Measurements from ENCODE around the gene DEPP1. TPM values are rescaled to one million over a fixed set of nuclear protein-coding genes. Genes with fewer than 3 reads are reported as not detected.

The DEPP1 gene
- total RNA-seq, 1 donor from 2014 or later = 4.1 TPM

GRCh38 chr10:44980309-44981171 is 1.9 kb upstream of the DEPP1 start:
- FAIRE-seq (no peak), DNase-seq (ENCODE audit: low spot score in 2 of 2) (no peak)

GRCh38 chr10:44979281-44980191 is 927 bp upstream of the DEPP1 start:
- DNase-seq (ENCODE audit: low spot score in 2 of 2) (no peak), FAIRE-seq (no peak)

GRCh38 chr10:44978213-44978569 is 418 bp downstream of the DEPP1 start:
- FAIRE-seq = no peak
- no peak for DNase-seq (ENCODE audit: low spot score in 2 of 2)

GRCh38 chr10:44977287-44978212 is 1.1 kb downstream of the DEPP1 start:
- FAIRE-seq = no peak

GRCh38 chr10:44976352-44977198 is 2.0 kb downstream of the DEPP1 start:
- no peak for FAIRE-seq
- DNase-seq (ENCODE audit: low spot score in 2 of 2) = no peak

More at GRCh38 chr10:44977287-44978212, 1.1 kb downstream of the DEPP1 start:
- DNase-seq (ENCODE audit: low spot score in 2 of 2) = no peak

- DNase-seq (ENCODE audit: low spot score in 2 of 2) = no peak
- FAIRE-seq = no peak
Measured at GRCh38 chr10:44975431-44976331, 2.9 kb downstream of the DEPP1 start.

- FAIRE-seq = no peak
Measured at GRCh38 chr10:44974628-44975430, 3.8 kb downstream of the DEPP1 start.

GRCh38 chr10:44974082-44974627 is 4.5 kb downstream of the DEPP1 start:
- no peak for FAIRE-seq
- no peak for DNase-seq (ENCODE audit: low spot score in 2 of 2)

More at GRCh38 chr10:44974628-44975430, 3.8 kb downstream of the DEPP1 start:
- peak; percentile 75 to 84 for DNase-seq (ENCODE audit: low spot score in 2 of 2)

GRCh38 chr10:44973323-44974081 is 5.1 kb downstream of the DEPP1 start:
- FAIRE-seq (no peak), DNase-seq (ENCODE audit: low spot score in 2 of 2) (no peak)

GRCh38 chr10:44972874-44973306 is 5.7 kb downstream of the DEPP1 start:
- DNase-seq (ENCODE audit: low spot score in 2 of 2) = no peak
- FAIRE-seq = no peak

- no peak for FAIRE-seq
Measured at GRCh38 chr10:44971935-44972757, 6.5 kb downstream of the DEPP1 start.

GRCh38 chr10:44971434-44971833 is 7.2 kb downstream of the DEPP1 start:
- DNase-seq (ENCODE audit: low spot score in 2 of 2) = no peak
- no peak for FAIRE-seq

More at GRCh38 chr10:44971935-44972757, 6.5 kb downstream of the DEPP1 start:
- DNase-seq (ENCODE audit: low spot score in 2 of 2) = no peak

- no peak for DNase-seq (ENCODE audit: low spot score in 2 of 2)
- FAIRE-seq = no peak
Measured at GRCh38 chr10:44970812-44971395, 7.7 kb downstream of the DEPP1 start.

GRCh38 chr10:44969854-44970253 is 8.8 kb downstream of the DEPP1 start:
- no peak for FAIRE-seq
- no peak for DNase-seq (ENCODE audit: low spot score in 2 of 2)

All from frontal cortex (tissue), 4 donors.